ENCODE data around the gene CCNI.
"Not testable (repeated sequence)": the region's sequence is repeated elsewhere in the genome, so short reads cannot be mapped to it uniquely, and the experiment has no call there.

The CCNI gene

GRCh38 chr4:77037736-77038135, 38.1 kb downstream of the CCNI start:
- no peak for DNase-seq

DNA sequence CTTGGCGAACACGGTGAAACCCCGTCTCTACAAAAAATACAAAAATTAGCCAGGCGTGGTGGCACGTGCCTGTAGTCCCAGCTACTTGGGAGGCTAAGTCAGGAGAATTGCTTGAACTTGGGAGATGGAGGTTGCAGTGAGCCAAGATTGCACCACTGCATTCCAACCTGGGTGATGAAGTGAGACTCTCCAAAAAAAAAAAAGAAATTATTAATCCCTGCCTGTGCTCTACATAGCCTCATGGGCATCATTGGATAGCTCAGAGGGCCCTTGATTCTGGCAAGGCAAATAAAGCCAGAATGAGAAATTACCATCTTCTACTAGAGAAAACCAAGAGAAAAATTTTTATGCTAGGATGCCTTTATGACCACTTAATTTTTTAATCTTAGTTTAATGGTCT, 38.6 kb downstream of the CCNI start:
- DNase-seq: not testable (repeated sequence)

DNA sequence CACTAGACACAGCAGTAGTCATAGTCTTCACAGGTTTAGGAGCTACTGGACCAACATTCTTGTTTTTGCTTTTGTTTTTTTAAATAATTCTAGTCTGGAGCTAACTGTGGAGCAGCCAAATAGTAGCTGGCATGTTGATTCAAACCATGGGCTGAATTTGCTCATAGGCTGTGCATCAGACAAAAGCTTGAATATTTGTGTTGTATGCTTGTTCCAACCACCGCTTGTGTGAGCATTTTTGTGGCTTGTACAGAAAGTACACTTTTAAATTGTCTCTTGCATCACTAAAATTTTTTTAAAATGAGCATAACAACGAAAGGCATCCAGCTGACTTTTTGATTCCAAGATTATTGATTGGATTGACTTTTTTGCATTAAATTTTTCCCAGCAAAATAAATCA, 39.6 kb downstream of the CCNI start:
- no peak for DNase-seq

DNA sequence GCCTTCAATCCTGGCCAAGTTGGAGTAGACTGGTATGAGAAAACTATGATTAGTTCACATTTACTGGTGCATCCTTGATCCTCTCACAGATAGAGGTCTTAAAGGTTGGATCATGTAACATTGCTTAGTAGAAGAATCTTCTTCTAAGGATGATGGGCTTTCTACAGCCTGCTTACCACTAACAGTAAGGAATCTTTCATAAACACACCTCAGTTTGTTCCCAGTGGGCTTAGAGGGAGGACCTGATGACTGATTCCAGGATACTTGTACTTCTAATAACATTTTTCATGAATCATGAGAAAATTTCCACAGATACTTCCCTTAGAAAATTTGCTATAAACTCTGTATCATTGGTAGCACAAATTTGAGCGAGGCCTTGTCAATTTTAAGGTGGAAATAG, 40.6 kb downstream of the CCNI start:
- DNase-seq: no peak

DNA sequence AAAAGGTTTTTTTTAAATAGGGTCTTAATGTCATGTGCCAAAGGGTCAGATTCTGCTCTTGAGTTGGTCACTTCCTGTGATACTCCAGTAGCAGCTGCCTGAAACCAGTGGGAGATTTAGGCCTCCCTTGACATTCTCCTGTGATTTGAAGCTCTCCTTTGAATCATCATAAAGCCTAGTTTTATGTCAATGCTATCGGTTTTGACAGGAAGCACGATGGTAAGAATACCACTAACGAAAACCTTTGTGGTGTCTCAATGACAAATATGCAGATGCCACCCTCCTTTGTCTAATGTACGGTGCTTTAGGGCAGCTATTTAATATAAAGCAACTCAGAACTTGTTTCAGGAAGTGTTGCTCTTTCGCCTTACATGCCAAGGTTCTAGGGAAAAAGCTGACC, 44.2 kb downstream of the CCNI start:
- no peak for DNase-seq

DNA sequence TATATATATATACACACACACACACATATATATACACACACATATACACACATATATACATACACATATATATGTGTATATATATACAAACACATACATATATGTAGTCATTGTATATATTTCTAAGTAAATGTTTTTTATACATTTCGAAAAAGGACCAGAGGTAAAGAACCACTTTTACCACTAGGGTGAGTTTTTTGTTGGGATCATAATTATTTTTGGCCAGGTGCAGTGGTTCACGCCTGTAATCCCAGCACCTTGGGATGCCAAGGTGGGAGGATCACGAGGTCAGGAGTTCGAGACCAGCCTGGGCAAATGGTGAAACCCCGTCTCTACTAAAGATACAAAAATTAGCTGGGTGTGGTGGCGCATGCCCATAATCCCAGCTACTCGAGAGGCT, 46.0 kb downstream of the CCNI start:
- DNase-seq: not testable (repeated sequence)

GRCh38 chr4:77028246-77028645, 47.5 kb downstream of the CCNI start:
- DNase-seq: no peak

DNA sequence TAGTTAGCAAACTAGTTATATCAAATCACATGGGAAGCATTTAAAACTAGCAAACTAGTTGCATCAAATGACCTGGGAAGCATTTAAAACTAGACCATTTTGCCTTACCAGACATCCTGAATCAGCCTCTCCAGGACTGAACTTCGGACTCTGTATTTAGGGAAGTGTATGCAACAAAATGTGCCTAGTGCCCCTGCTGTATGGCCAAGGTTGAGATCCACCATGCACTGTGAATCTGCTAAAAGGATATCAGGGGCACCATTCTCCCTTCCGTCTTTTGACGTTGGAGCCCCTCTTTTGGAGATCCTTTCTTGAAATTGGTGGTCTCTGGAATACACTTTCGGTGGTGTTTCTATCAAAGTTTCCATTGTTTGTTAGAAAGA, 49.5 kb downstream of the CCNI start:
- no peak for DNase-seq

GRCh38 chr4:77025643-77026321, 50.0 kb downstream of the CCNI start:
- DNase-seq: no peak

GRCh38 chr4:77023920-77024319, 51.9 kb downstream of the CCNI start:
- no peak for DNase-seq

- no peak for DNase-seq
Measured at GRCh38 chr4:77022560-77023179, 53.1 kb downstream of the CCNI start.

GRCh38 chr4:77021614-77022089, 54.1 kb downstream of the CCNI start:
- no peak for DNase-seq

DNA sequence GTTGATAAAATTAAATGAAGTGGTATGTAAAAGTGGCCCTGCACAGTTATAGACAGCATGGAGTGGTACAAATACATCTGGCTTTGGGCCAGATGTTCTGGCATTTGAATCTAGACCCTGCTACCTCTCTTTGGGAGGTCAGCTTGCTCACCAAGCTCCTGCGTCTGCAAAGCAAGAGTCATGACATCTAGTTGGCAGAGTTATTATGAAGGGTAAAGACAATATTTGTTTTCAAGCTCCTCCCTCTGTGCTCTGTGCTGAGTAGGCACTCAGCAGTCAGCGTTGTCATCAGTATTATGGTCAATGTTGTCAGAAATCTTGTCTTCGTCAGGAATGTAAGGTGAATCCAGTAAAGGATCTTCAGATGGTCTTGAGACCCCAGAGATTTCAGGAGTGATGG, 55.8 kb downstream of the CCNI start:
- DNase-seq: no peak

GRCh38 chr4:77015390-77015789, 60.4 kb downstream of the CCNI start:
- DNase-seq: no peak

DNA sequence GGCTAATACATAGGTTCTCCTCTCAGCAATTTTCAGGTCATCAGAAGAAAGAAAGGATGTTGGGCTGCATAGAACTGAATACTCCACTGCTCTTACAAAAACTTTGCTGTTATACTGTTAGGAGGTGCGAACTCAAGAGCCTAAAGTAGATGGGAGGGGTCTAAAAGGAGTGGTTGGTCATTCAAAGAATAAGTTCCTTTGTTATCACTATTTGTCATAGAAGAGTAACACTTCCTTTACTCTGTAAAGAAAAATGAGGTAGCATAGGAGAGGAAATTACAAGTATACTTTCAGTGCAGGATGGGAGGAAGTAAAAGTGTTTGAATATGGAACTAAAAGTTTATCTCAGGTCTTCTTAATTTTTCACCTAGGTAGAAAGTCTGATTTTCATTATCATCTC, 61.5 kb downstream of the CCNI start:
- DNase-seq: no peak

- DNase-seq: no peak
Measured at GRCh38 chr4:77012726-77013125, 63.1 kb downstream of the CCNI start.

DNA sequence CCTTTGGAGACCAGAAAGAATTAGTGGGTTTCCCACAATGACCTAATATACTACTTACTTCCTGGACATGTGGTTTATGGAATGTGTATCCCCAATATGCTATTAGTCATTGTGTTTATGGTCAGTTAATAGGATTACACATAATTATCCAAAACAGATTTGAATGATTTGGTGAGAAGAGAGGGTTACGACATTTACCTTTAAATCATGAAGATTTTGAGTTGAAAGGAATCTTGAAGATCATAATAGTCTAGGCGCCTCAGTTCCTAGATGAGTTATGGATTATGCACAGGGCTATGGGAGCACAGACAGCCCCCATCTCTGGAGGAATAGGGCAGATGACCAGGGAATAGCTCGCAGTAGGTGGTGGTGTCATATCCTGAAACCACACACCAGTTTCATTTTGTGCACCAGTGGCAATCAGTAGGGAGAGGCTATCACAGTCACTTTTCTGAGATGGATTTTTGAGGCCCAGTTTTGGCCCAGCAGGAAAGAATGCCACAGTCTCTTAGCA, 64.9 kb downstream of the CCNI start:
- no peak for DNase-seq

DNA sequence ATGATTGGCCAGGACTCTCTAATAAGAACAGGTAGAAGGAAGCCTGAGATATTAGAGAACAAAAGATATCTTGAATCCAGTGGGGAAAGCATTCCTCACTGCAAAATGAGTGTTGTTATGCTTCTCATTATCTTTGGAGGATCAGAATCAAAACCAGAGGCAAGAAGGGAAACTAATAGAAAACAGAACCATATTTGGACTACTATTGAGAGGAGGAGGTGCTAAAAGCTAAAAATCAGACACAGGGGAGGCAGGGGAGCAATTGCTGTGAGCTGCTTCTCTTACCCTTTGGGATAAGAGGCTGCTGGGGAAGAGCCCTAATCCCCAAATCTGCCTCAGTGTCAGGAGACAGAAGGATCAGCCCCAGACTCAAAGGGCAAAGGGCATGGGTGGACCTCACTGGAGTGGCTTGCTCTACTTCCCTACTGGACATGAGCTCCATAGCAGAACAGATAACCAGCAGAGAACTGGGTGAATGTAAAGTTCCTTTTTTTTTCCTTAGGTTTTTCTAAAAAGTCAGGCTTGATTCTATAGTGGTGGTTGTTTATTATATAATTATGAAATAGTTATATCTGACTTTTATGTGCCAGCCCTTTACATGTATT, 66.2 kb downstream of the CCNI start:
- DNase-seq: no peak

DNA sequence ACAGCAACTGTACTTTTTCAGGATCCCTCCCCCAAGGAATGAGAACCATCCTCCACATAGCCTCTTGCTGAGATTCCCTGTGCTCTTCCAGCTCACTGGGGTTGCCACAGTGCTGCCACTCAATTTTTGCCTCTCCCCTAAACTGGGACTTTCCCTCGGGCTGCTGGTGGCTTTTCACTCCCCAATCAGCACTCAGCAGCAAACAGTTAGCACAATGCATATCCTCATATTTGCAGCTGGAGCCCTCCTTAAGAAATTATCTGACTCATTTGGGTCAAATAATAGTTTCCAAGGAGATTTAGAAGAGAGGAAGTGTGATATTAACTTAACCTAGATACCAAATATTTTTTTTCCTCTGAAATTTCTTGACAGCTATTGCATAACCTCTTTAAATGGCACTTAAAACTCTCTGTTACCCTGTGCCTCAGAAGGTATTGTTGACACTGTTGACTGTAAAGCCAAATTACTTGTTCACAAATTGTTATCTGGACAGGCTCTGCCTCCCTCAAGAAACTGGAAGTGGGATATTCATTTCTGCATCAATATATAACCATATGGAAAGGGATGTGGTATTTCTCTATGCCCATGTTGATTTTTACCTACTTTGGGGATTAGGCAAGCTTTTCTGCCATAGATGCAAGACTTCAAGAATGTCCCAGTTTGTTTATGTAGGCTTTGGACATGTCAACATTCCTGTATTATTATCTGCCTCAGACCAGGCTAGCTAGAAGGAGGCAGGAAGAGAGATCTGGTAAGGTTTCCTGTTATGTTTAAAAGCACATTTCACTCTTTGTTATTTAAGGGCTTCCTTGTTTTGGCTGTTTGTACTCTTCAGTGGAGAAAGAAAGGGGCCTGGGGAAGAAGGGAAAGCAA, 68.2 kb downstream of the CCNI start:
- DNase-seq: peak; percentile 49

GRCh38 chr4:77006753-77007353, 68.9 kb downstream of the CCNI start:
- no peak for DNase-seq

GRCh38 chr4:77003400-77003799, 72.4 kb downstream of the CCNI start:
- DNase-seq: no peak

GRCh38 chr4:77002321-77003107, 73.3 kb downstream of the CCNI start:
- DNase-seq: no peak
